NCI-H460 (cell line): ENCODE data around the gene RNF212. TPM values are rescaled to one million over a fixed set of nuclear protein-coding genes. Genes with fewer than 3 reads are reported as not detected.
A peak's percentile ranks its signal among the peaks of the same experiment; 100 is the strongest.

Source experiments
- DNase-seq: peaks from one replicate; pipeline ENCODE4 v3.0.0-alpha.2; 2016; ENCODE audit warnings: low read depth; ENCODE audit errors: extremely low read depth
- total RNA-seq: library from RNA; depleted of rRNA; stranded (reverse); fragments of >200 nt; shearing (Covaris generic); gene quantifications from 2 replicates; pipeline ENCODE4 v1.2.3, GENCODE V29; 2014

RNF212 gene
- total RNA-seq, 1 experiment from 2014 or later: 9.9 TPM

GRCh38 chr4:1050486-1051213 lies 62.7 kb downstream of the RNF212 start:
- DNase-seq: no peak

DNA sequence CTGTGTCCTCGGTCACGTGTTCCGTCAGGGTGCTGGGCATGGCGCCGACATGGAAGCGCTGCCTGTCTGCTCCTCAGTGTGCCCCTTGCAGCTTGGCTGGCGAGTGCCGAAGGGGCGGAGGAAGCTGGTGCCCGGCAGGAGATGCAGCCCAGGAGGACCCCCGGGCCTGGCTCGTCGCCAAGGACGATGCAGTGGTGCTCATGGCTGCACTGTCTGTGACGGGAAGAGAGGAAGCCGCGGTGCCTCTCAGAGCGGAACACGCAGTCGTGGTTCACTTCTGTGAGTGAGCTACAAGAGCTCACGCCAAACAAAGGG lies 63.8 kb downstream of the RNF212 start:
- DNase-seq: no peak

DNA sequence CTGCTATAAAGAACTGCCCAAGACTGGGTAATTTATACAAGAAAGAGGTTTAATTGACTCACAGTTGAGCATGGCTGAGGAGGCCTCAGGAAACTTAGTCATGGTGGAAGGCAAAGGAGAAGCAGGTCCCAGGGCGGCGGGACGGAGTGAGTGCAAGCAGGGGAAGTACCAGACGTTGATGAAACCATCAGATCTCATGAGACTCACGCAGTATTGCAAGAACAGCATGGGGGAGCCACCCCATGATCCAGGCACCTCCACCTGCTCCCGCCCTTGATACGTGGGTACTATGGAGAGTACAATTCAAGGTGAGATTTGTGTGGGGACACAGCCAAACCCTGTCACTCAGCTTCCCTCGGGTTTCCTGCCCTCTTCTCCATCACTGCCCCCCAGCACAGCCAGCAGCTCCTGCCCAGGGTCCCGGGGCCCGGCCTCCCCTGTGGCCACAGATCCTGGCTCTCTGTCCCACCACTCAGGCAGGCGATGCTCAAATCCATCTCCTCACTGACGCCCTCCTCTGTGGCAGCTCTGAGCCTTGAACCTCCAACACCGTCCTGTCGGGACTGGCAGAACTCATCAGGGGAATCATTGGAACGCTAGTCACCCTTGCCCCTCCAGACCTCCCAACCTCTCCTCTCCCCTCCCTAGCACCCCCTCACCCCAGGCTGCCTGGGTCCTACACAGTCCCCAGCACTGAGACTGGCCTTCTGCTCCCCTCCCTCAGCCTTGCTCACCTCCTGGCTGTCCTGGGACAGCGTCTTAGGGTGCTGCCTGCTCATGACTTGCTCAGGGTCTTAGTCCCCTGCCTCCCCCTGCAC lies 64.4 kb downstream of the RNF212 start:
- no peak for DNase-seq

DNA sequence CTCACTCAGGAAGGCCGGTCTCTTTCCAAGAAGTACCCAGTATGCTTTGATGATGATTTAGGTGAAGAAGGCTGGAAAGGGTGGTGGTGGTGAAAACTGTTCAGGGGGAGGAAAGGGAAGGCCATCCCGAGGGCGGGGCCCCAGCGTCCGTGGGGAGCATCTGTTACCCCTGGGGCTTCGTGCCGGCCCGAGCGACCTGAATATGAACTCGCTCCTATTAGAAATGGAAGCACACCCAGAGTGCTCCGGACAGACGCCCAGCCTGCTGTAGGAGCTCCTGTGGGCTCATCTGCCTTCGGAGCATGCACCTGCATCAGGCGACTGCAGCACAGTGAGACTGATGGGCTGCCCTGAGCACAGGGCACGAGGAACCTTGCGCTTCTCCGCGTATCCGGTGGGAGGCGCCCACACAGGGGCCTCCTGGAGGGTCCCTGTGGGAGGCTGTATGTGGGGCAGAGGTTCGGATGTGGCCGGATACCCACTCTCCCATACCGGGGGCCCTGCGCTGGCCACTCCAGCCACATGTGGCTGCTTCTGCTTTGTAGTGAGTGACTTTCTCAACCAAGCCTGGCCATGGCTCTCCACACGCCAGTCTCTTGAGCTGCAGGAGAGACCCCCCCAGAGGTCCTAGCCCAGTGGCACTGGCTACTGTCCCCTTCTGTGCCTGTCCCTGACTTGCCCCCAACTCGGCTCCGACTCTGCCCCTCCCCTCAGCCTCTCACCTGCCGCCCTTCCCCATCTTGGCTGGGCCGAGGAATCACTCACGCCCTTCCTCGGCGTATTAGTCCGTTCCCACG lies 65.2 kb downstream of the RNF212 start:
- DNase-seq: no peak

GRCh38 chr4:1047106-1047975 lies 66.0 kb downstream of the RNF212 start:
- no peak for DNase-seq

GRCh38 chr4:1046581-1047011 lies 66.8 kb downstream of the RNF212 start:
- DNase-seq: peak; percentile 86

DNA sequence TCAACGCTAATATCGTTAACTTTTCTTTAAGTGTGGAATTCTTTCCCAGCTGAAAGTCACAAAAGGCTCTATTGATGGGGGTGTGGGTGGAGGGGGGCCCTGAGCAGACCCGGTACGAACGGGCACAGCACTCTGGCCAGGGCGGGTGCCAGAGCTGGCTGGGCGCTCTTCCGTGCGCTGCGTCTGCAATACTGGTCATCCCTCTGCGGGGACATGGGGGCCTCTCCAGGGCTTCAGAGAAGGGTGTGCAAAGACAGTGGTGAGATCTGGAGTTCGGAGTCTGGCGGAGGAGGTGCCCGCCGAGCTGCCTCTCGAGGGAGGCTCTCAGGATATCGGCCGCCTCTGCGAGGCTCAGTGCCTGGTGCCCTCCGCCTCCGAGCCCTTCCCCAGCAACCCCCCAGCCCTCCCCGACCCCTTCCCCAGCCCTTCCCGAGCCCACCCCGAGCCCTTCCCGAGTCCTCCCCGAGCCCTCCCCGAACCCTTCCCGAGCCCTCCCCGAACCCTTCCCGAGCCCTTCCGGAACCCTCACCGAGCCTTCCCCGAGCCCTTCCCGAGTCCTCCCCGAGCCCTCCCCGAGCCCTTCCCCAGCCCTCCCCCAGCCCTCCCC lies 67.7 kb downstream of the RNF212 start:
- DNase-seq: peak; percentile 45

GRCh38 chr4:1045193-1045594 lies 68.2 kb downstream of the RNF212 start:
- DNase-seq: no peak

- no peak for DNase-seq
Observed at GRCh38 chr4:1044469-1045192, 68.7 kb downstream of the RNF212 start.

- DNase-seq: peak; percentile 96
Observed at GRCh38 chr4:1043651-1044468, 69.5 kb downstream of the RNF212 start.

DNA sequence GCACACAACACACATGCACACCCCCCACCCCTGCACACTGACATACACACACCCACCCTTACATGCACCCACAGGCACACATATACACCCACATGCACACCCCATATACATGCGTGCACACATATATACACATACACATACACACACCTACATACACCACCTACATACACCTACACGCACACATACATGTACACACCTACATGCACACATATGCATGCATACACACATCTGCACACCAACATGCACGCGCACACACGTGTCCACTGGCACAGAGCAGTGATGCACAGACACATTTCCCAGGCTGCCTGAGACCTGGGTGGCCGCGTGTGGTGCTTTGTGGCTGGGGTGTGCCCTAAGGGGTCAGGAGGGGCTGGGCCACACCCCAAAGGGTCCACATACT lies 70.2 kb downstream of the RNF212 start:
- no peak for DNase-seq

DNA sequence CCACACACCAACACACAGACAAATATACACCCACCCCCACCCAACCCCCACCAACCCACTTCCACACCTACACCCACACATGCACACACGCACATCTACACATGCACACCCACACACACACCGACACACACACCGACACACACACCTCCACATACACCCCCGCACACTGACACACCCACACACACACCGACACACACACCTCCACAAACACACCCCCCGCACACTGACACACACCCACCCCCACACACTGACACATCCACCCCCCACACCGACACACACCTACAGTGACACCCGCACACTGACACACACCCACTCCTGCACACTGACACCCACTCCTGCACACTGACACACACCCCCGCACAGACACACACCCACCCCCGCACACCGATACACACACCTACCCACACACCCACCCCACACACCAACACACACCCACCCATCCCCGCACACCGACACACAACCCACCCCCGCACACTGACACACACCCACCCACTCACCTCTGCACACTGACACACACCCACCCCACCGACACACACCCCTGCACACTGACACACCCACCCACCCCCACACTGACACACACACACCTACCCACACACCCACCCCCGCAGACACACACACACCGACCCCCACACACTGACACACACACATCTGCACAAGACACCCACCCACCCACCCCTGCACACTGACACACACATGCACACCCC lies 70.9 kb downstream of the RNF212 start:
- no peak for DNase-seq

DNA sequence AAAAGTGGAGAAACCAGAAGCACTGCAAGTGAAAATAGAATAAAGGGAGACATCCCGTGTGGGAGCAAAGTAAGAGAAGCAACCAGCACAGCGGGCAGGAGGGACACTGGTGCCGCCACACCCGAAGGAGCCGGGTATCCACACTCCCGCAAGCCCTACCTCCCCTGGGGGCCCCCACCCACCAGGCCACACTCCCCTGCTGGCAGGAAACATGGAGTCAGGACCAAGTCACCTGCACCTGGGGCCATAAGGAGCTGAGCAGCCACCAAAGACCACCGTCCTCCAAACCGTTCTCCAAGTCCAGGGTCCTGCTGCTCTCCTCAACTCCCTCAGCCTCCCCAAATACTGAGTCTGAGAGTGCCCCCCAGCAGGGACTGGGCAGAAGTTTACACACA lies 71.4 kb downstream of the RNF212 start:
- DNase-seq: no peak

GRCh38 chr4:1041147-1041935 lies 72.0 kb downstream of the RNF212 start:
- no peak for DNase-seq

DNA sequence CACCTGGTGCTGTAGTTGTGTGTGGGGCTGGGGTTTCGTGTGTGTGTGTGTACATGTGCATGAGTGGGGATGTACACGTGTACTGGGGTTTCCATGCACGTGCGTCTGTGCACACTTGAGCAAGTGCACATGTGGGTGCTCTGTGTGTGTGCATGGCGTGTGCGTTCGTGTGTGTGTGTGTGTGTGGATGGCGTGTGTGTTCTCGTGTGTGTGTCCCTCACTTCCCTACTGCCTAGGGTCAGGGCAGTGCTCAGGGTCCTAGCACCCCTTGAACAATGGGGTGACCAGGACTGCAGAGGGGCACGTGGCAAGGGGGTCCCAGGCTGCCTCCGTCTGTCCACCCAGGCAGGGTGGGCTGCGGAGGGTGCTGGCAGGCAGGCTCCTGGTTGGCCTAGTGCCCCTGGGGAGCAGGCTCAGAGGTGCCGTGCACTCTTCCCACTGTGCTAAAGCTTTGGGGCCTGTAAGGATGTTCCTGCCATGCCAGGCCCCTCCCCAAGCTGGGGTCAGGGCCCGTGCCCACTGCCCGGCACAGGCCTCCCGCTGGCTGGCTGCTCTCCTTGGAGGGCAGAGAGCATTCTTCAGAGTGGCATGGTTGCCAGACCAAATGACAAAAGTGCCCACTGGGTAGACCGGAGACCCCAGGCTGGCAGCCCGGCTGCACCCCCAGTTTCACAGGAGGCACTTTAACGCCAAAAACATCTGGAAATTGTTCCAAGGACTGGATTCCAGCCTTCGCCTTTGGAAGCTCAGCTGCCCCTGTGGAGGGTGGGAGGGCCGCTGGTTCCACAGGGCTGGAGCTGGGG lies 72.8 kb downstream of the RNF212 start:
- DNase-seq: no peak
